Measurements from ENCODE around the gene ATAD3B.

DNA sequence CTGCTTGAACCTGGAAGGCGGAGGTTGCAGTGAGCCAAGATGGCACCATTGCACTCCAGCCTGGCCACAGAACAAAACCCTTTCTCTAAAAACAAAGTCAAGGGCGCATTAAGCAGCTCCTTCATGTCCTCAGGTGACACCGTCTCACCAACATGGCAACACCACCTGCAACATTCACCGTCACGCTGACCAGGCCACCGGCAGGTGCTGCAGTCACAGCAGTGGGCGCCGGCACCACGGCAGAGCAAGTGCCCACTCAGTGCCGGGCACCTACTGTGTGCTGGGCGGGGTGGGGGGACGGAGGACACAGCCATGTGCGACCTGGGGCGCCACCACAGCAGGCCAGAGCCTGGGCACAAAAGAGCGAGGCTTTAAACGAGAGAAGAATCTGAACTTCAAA is 12.1 kb downstream of the ATAD3B start:
- TF ChIP-seq, protein P1, sequence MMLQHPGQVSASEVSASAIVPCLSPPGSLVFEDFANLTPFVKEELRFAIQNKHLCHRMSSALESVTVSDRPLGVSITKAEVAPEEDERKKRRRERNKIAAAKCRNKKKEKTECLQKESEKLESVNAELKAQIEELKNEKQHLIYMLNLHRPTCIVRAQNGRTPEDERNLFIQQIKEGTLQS (IDR thresholded peaks at IDR 0.05) = no peak
- TF ChIP-seq, protein P2, sequence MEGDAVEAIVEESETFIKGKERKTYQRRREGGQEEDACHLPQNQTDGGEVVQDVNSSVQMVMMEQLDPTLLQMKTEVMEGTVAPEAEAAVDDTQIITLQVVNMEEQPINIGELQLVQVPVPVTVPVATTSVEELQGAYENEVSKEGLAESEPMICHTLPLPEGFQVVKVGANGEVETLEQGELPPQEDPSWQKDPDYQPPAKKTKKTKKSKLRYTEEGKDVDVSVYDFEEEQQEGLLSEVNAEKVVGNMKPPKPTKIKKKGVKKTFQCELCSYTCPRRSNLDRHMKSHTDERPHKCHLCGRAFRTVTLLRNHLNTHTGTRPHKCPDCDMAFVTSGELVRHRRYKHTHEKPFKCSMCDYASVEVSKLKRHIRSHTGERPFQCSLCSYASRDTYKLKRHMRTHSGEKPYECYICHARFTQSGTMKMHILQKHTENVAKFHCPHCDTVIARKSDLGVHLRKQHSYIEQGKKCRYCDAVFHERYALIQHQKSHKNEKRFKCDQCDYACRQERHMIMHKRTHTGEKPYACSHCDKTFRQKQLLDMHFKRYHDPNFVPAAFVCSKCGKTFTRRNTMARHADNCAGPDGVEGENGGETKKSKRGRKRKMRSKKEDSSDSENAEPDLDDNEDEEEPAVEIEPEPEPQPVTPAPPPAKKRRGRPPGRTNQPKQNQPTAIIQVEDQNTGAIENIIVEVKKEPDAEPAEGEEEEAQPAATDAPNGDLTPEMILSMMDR (IDR thresholded peaks at IDR 0.05; ENCODE audit: low read depth, low read length, missing input control) = no peak
- no peak for TF ChIP-seq TAF1 (conservative IDR thresholded peaks at IDR 0.05)
- TF ChIP-seq YY1 (IDR thresholded peaks at IDR 0.05) = no peak
- TF ChIP-seq RXRA (IDR thresholded peaks at IDR 0.05) = no peak
- TF ChIP-seq, protein P3, sequence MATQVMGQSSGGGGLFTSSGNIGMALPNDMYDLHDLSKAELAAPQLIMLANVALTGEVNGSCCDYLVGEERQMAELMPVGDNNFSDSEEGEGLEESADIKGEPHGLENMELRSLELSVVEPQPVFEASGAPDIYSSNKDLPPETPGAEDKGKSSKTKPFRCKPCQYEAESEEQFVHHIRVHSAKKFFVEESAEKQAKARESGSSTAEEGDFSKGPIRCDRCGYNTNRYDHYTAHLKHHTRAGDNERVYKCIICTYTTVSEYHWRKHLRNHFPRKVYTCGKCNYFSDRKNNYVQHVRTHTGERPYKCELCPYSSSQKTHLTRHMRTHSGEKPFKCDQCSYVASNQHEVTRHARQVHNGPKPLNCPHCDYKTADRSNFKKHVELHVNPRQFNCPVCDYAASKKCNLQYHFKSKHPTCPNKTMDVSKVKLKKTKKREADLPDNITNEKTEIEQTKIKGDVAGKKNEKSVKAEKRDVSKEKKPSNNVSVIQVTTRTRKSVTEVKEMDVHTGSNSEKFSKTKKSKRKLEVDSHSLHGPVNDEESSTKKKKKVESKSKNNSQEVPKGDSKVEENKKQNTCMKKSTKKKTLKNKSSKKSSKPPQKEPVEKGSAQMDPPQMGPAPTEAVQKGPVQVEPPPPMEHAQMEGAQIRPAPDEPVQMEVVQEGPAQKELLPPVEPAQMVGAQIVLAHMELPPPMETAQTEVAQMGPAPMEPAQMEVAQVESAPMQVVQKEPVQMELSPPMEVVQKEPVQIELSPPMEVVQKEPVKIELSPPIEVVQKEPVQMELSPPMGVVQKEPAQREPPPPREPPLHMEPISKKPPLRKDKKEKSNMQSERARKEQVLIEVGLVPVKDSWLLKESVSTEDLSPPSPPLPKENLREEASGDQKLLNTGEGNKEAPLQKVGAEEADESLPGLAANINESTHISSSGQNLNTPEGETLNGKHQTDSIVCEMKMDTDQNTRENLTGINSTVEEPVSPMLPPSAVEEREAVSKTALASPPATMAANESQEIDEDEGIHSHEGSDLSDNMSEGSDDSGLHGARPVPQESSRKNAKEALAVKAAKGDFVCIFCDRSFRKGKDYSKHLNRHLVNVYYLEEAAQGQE (IDR thresholded peaks at IDR 0.05) = no peak
- TF ChIP-seq, protein P4, sequence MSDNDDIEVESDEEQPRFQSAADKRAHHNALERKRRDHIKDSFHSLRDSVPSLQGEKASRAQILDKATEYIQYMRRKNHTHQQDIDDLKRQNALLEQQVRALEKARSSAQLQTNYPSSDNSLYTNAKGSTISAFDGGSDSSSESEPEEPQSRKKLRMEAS (IDR thresholded peaks at IDR 0.05) = no peak
- no peak for TF ChIP-seq FOXA1 (IDR thresholded peaks at IDR 0.05)
- TF ChIP-seq EGR1 (IDR thresholded peaks at IDR 0.05; ENCODE audit: low read depth in 2 of 2) = no peak
- no peak for TF ChIP-seq GABPA (IDR thresholded peaks at IDR 0.05 in 1 of 2, conservative IDR thresholded peaks at IDR 0.05 in 1 of 2)
- no peak for TF ChIP-seq JUND (IDR thresholded peaks at IDR 0.05)
- TF ChIP-seq RAD21 (IDR thresholded peaks at IDR 0.05) = no peak

Data from liver (tissue), 3 donors.